ENCODE measurements around the gene PARN. TPM values are rescaled to one million over a fixed set of nuclear protein-coding genes. Genes with fewer than 3 reads are reported as not detected.
"Not testable (repeated sequence)": the region's sequence is repeated elsewhere in the genome, so short reads cannot be mapped to it uniquely, and the experiment has no call there.

PARN gene
- total RNA-seq, 1 experiment from 2014 or later, result 27.2 TPM

DNA sequence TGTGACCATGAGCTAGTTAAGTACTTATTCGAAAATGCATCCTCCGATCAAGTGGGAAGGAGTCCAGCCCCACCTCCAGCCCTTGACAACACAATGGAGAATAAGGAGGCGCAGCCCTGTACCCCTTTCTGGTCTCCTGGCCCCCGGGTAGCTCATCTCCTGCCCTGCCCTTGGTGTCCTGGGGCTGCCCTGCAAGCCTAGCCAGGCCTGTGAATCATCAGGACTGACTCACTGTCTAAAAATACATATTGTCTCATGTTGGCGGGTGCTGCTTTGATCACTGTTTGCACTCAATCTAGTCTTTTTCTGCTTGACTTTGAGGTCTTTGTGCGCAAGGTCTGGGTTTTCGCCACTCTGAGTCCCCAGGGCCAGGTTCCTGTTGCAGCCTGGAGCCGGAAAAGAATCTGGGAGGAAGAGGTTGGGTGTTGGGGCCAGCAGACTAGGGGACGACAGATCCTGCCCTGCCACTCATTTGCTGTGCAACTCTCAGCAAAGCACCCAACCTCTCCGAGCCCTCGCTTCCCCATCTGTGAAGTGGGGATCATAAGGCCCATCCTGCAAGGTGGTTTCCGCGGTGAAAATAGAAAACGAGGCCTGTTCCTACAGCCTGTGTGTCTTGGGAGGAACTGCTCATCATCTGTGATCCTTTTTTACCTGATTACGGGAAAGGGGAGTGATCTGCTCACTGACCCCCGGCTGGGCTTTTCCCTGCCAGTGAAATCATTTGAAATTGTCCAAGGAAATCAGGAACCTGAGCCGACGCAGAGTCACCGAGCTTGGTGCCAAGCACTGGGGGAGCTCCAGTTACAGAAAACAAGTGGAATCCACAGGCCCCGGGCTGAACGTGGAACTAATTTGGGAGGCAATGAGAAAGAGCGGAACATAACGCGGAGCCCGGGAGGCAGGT lies 230.4 kb downstream of the PARN start:
- in situ Hi-C loops (cut with HindIII; ENCODE audit: low sequenced_read_pairs), result no loop called here
- DNase-seq (ENCODE audit: low spot score), result peak; percentile 14

DNA sequence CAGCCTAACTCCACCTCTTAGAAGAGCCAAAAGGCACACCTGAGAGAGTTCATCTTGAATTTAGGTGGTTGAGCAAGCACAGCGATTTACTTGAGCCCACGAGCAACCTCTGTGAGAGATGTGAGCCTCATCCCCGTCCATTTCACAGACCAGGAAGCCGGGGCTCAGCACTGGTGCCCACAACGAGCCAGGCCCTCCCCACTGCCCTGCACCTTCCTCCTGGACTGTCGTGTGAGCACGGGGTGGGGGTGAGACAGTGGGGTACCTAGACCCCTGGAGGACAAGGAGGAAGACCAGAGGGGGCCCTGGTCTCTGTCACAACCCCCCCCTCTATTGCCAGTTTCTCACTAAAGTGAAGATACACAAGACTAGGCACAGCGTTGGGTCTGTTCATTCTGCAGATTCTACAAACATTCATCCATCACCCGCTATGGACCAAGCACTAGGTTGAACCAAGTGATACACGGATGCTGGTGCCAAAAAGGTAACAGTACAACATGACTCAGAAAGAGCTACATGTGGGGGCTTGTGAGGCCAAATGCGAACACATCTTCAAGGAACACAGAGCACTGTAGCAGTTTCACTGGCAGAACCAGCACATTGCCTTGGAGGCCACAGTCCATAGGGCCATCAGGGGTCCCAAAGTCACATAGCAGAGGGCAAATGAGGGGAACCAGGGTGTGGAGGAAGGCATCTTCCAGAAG lies 231.9 kb downstream of the PARN start:
- DNase-seq (ENCODE audit: low spot score), result no peak
- in situ Hi-C loops (cut with HindIII; ENCODE audit: low sequenced_read_pairs), result no loop called here

DNA sequence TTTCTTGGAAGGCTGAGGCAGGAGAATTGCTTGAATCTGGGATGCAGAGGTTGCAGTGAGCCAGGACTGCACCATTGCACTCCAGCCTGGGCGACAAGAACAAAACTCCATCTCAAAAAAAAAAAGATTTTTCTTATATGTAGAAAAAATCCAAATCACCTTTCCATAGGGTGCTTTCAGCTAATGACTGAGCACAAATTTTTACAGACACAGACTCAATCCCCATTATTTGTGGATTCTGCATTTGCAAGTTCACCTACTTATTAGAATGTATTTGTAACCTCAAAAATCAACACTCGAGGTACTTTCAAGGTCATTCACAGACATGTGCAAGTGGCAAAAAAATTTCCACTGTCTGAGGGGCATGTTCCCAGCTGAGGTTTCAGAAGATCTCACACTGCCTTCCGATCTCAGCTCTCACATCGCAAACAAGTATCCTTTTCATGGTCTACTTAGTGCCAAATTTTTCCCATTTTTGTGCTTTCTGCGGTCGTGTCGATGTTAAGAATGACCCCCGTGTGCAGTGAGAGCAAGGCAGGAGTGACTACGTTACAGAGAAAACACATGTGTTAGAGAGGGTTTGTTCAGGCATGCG lies 234.3 kb downstream of the PARN start:
- in situ Hi-C loops (cut with HindIII; ENCODE audit: low sequenced_read_pairs), result not testable (repeated sequence)

DNA sequence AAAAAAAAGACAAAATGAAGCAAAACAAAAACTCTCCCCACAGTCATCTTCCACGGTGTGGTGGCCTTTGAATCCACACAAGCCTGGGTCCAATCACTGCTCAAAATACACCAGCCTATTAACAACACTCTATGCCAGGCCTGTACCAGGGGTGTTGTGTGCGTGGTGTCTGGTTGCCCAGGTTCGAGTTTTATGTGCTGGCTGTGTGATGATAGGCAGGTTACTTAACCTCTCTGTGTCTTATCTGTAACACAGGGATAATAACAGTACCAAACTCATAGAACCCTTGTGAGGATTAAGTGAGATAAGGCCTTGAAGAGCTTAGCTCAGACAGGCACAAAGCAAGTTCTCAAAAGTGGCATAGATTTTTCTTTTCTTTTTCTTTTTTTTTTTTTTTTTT lies 235.2 kb downstream of the PARN start:
- in situ Hi-C loops (cut with HindIII; ENCODE audit: low sequenced_read_pairs), result no loop called here
- DNase-seq (ENCODE audit: low spot score), result no peak

More for the DNA sequence above, 234.3 kb downstream of the PARN start:
- DNase-seq (ENCODE audit: low spot score), result not testable (repeated sequence)

GRCh38 chr16:14392960-14393359 lies 237.1 kb downstream of the PARN start:
- DNase-seq (ENCODE audit: low spot score), result no peak
- in situ Hi-C loops (cut with HindIII; ENCODE audit: low sequenced_read_pairs), result no loop called here

- no peak for DNase-seq (ENCODE audit: low spot score)
- in situ Hi-C loops (cut with HindIII; ENCODE audit: low sequenced_read_pairs), result no loop called here
Observed at GRCh38 chr16:14389359-14389758, 240.7 kb downstream of the PARN start.

GRCh38 chr16:14388243-14388642 lies 241.8 kb downstream of the PARN start:
- in situ Hi-C loops (cut with HindIII; ENCODE audit: low sequenced_read_pairs), result no loop called here
- no peak for DNase-seq (ENCODE audit: low spot score)

GRCh38 chr16:14386115-14386514 lies 243.9 kb downstream of the PARN start:
- no peak for DNase-seq (ENCODE audit: low spot score)
- in situ Hi-C loops (cut with HindIII; ENCODE audit: low sequenced_read_pairs), result no loop called here

Other genes with a start within 250 kb of the PARN start
- gene BFAR, start 2.7 kb upstream of the PARN start, total RNA-seq (2014; rRNA removed; shearing (Covaris generic)), result 129 and 174 TPM in 2 replicates
- not detected in 2 replicates for gene PLA2G10, start 64.0 kb upstream of the PARN start, total RNA-seq (2014; rRNA removed; shearing (Covaris generic))
- gene NPIPA3, start 73.2 kb upstream of the PARN start, total RNA-seq (2014; rRNA removed; shearing (Covaris generic)), result 0.37 TPM in 1 of 2 replicates, not detected in the other
- gene NPIPA2, start 112.3 kb upstream of the PARN start, total RNA-seq (2014; rRNA removed; shearing (Covaris generic)), result 0.37 TPM in 1 of 2 replicates, not detected in the other
- 79.2 and 98.5 TPM in 2 replicates for gene NOMO1, start 203.5 kb upstream of the PARN start, total RNA-seq (2014; rRNA removed; shearing (Covaris generic))

Measured in G401 (cell line).